Natural killer cell (primary cell): Measurements from ENCODE around the gene PRR5L. TPM values are rescaled to one million over a fixed set of nuclear protein-coding genes. Genes with fewer than 3 reads are reported as not detected.

Source experiments
- ATAC-seq, 3 donors: fragments of 150-1000 bp in 2 of 3; fragments of 200-7000 bp in 1 of 3; cut with Tn5 transposase; 1 replicate in 1 of 3; 2 replicates in 2 of 3; pipeline ENCODE4 v1.10.0; 2021; ENCODE audit warnings: mild to moderate bottlenecking in 2 of 3, moderate library complexity in 2 of 3
- DNase-seq, 2 donors: peaks; one replicate each; pipeline versions ENCODE4 v3.0.0 to v3.0.0-alpha.2; 2013 to 2021; ENCODE audit warnings: mixed read lengths in 1 of 2
- H3K27ac ChIP-seq: one replicate; pipeline ENCODE4 v1.5.1; 2013; ENCODE audit warnings: mild to moderate bottlenecking, low read length
- H3K27me3 ChIP-seq: one replicate; pipeline ENCODE4 v1.6.1; 2013; ENCODE audit warnings: low read length; ENCODE audit not compliant: control insufficient read depth, insufficient read depth
- H3K36me3 ChIP-seq: one replicate; pipeline ENCODE4 v1.6.1; 2013; ENCODE audit warnings: low read length; ENCODE audit not compliant: control insufficient read depth, insufficient read depth
- H3K4me1 ChIP-seq: one replicate; pipeline ENCODE4 v1.6.1; 2013; ENCODE audit warnings: low read length; ENCODE audit not compliant: control insufficient read depth, insufficient read depth
- H3K4me3 ChIP-seq: one replicate; pipeline ENCODE4 v1.5.1; 2013; ENCODE audit warnings: low read length
- H3K9me3 ChIP-seq: one replicate; pipeline ENCODE4 v1.6.1; 2013; ENCODE audit warnings: low read length; ENCODE audit not compliant: control insufficient read depth, insufficient read depth
- H3K27ac Mint-ChIP-seq, 2 donors: one replicate each; pipeline ENCODE4 v1.8.0; 2022; ENCODE audit warnings: mild to moderate bottlenecking in 2 of 2, mixed read lengths in 2 of 2, moderate library complexity in 1 of 2
- H3K27me3 Mint-ChIP-seq, 2 donors: one replicate each; pipeline ENCODE4 v1.8.0; 2022; ENCODE audit warnings: low read depth in 2 of 2, mixed read lengths in 2 of 2
- H3K36me3 Mint-ChIP-seq: one replicate; pipeline ENCODE4 v1.8.0; 2022; ENCODE audit warnings: mixed read lengths
- H3K4me1 Mint-ChIP-seq, 2 donors: one replicate each; pipeline ENCODE4 v1.8.0; 2022; ENCODE audit warnings: mixed read lengths in 2 of 2
- H3K4me3 Mint-ChIP-seq: one replicate; pipeline ENCODE4 v1.8.0; 2022; ENCODE audit warnings: mild to moderate bottlenecking, moderate library complexity, mixed read lengths
- H3K9me3 Mint-ChIP-seq, 2 donors: one replicate each; pipeline ENCODE4 v1.8.0; 2022; ENCODE audit warnings: mixed read lengths in 2 of 2
- CTCF ChIP-seq: fragments of 200-600 bp; IDR thresholded peaks from one replicate; pipeline ENCODE4 v1.8.0; 2022; ENCODE audit warnings: antibody characterized with exemption
- WGBS: methylation state at CpG from one replicate; pipeline ENCODE4 v1.1.7; 2013; ENCODE audit warnings: missing lambda C conversion rate; ENCODE audit not compliant: insufficient coverage; 5-methylcytosine and 5-hydroxymethylcytosine counted together
- intact Hi-C: fragments of 100-400 bp; cut with micrococcal nuclease; formaldehyde crosslinking; loops from one replicate; pipeline ENCODE4 v1.14.2; 2022
- total RNA-seq, 4 donors: library from RNA; stranded (reverse); fragments of 120-200 nt in 1 of 4; gene quantifications; one replicate each; pipeline versions ENCODE4 v1.2.3 to v1.2.4, GENCODE V29; 2013 to 2022

PRR5L gene
- total RNA-seq, 3 donors from 2014 or later (not counting 1 experiment from before 2014, with no cell fraction given) = 128 to 367 (median 303) TPM

DNA sequence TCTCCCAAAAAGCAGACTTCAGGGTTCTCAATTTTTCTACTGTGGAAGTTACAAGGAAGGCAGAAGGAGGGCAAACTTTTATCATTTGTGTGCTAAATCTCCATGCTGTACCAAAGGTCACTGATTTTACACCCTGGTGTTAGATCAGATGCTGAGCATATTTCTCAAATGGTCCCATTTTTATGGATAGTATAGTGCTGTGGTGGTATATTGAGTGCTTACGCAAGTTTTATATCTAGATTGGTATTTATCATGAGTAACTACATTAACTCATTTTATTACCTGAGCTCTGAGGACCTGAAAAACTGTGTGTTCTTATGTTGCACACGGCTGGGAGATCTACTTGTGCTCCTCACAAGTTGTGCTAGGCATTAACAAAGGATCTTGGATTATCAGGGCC lies 75.1 kb downstream of the PRR5L start:
- H3K27me3 ChIP-seq = no peaks in the 10 kb centered on the region
- no peaks in the 10 kb centered on the region for H3K36me3 ChIP-seq
- Mint-ChIP-seq H3K4me1 (peaks cover 25 to 30% of the 10 kb centered on the region in 2 donors), H3K27me3 (peaks cover 0 to 6% of the 10 kb centered on the region in 2 donors), H3K27ac (no peak overlapping the region), H3K4me3 (no peak overlapping the region), H3K9me3 (no peaks in the 10 kb centered on the region), H3K36me3 (no peaks in the 10 kb centered on the region)
- ATAC-seq = no peak
- intact Hi-C loops = loop anchor here (10.0 kb wide), 1 partner anchor 66 kb away; no protein-coding TSS in a partner anchor
- peaks cover 19% of the 10 kb centered on the region for H3K4me1 ChIP-seq
- no peak for DNase-seq
- H3K9me3 ChIP-seq = no peaks in the 10 kb centered on the region
- TF ChIP-seq CTCF = no peak
- H3K4me3 ChIP-seq = no peak overlapping the region
- WGBS = 100% methylated on average over 1 of the region's 2 CpGs
- no peak overlapping the region for H3K27ac ChIP-seq

DNA sequence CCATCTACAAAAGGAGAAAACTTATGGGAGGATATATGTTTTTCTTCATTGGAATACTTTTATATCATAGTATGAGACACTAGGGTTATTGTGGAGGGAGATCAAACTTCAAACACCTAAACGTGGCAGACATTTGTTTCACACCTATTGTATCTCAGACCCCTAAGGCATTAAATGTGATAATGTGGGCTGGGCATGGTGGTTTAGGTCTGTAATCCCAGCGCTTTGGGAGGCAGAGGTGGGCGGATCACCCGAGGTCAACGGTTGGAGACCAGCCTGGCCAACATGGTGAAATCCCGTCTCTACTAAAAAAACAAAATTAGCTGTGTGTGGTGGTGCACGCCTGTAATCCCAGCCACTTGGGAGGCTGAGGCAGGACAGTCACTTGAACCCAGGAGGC lies 75.5 kb downstream of the PRR5L start:
- H3K27me3 Mint-ChIP-seq = peaks cover 0 to 5% of the 10 kb centered on the region in 2 donors
- no peaks in the 10 kb centered on the region for H3K9me3 ChIP-seq
- no peaks in the 10 kb centered on the region for H3K9me3 Mint-ChIP-seq
- no peak for DNase-seq
- H3K27me3 ChIP-seq = no peaks in the 10 kb centered on the region
- intact Hi-C loops = loop anchor here (10.0 kb wide), 1 partner anchor 67 kb away; no protein-coding TSS in a partner anchor
- no peak overlapping the region for H3K4me3 ChIP-seq
- peaks cover 26 to 30% of the 10 kb centered on the region in 2 donors for H3K4me1 Mint-ChIP-seq
- no peaks in the 10 kb centered on the region for H3K36me3 ChIP-seq
- peaks cover 19% of the 10 kb centered on the region for H3K4me1 ChIP-seq
- no peak for ATAC-seq
- no peak for TF ChIP-seq CTCF
- 92% methylated on average over 6 of the region's 7 CpGs for WGBS
- H3K36me3 Mint-ChIP-seq = no peaks in the 10 kb centered on the region
- H3K27ac Mint-ChIP-seq = no peak overlapping the region
- H3K27ac ChIP-seq = no peak overlapping the region
- H3K4me3 Mint-ChIP-seq = no peak overlapping the region

GRCh38 chr11:36372101-36372771 lies 76.1 kb downstream of the PRR5L start:
- Mint-ChIP-seq H3K4me3 (no peak overlapping the region), H3K36me3 (no peaks in the 10 kb centered on the region), H3K4me1 (peaks cover 26 to 30% of the 10 kb centered on the region in 2 donors), H3K27me3 (peaks cover 0 to 5% of the 10 kb centered on the region in 2 donors), H3K27ac (no peak overlapping the region), H3K9me3 (no peaks in the 10 kb centered on the region)
- DNase-seq (no peak), ATAC-seq (no peak)
- TF ChIP-seq CTCF = no peak
- WGBS = 93% methylated on average over 6 of the region's 6 CpGs
- H3K4me1 ChIP-seq = peaks cover 19% of the 10 kb centered on the region
- no peaks in the 10 kb centered on the region for H3K9me3 ChIP-seq
- no peaks in the 10 kb centered on the region for H3K27me3 ChIP-seq
- H3K36me3 ChIP-seq = no peaks in the 10 kb centered on the region
- intact Hi-C loops = loop anchor here (10.0 kb wide), 1 partner anchor 67 kb away; no protein-coding TSS in a partner anchor
- no peak overlapping the region for H3K27ac ChIP-seq
- no peak overlapping the region for H3K4me3 ChIP-seq
